ENCODE data around the gene ZNF121.

ZNF121 gene

GRCh38 chr19:9538183-9539058 lies 45.9 kb downstream of the ZNF121 start, which contains the start of gene ZNF426:
Gene ZNF426 (minus strand): TSS chr19:9538645. CDS start chr19:9536232, 2,413 bp downstream.
- DNase-seq, result peak; percentile 33

- no peak for DNase-seq
These were observed 48.4 kb downstream of the ZNF121 start for GRCh38 chr19:9535934-9536333.

- no peak for DNase-seq
These were observed 52.4 kb downstream of the ZNF121 start for GRCh38 chr19:9531933-9532332.

GRCh38 chr19:9528757-9529336 lies 55.5 kb downstream of the ZNF121 start:
- no peak for DNase-seq

- no peak for DNase-seq
These were observed 60.3 kb downstream of the ZNF121 start for GRCh38 chr19:9523885-9524474.
